GM12872 (cell line): Measurements from ENCODE around the gene MCM5.
A peak's percentile ranks its signal among the peaks of the same experiment; 100 is the strongest.

Experiments
- CTCF ChIP-seq: IDR thresholded peaks from 3 replicates; pipeline ENCODE4 v1.5.1; 2011; ENCODE audit warnings: low read depth, mild to moderate bottlenecking, low read length, moderate library complexity; ENCODE audit not compliant: insufficient read depth

MCM5 gene

GRCh38 chr22:35399678-35400500, at the start of gene MCM5:
MCM5 (plus strand) TSS chr22:35400140; CDS start chr22:35400439, 299 bp downstream.
- no peak for TF ChIP-seq CTCF

GRCh38 chr22:35350539-35351503, 49.1 kb upstream of the MCM5 start:
- TF ChIP-seq CTCF: peak; percentile 88

GRCh38 chr22:35352214-35353111, 47.5 kb upstream of the MCM5 start:
- peak; percentile 57 for TF ChIP-seq CTCF

- no peak for TF ChIP-seq CTCF
Observed at GRCh38 chr22:35353318-35353717, 46.6 kb upstream of the MCM5 start.

GRCh38 chr22:35354068-35354467, 45.9 kb upstream of the MCM5 start:
- TF ChIP-seq CTCF: no peak

- no peak for TF ChIP-seq CTCF
Observed at GRCh38 chr22:35357883-35358621, 41.9 kb upstream of the MCM5 start.
